Bronchial epithelial cell (primary cell): ENCODE measurements around the gene TTC32. TPM values are rescaled to one million over a fixed set of nuclear protein-coding genes. Genes with fewer than 3 reads are reported as not detected.

Experiments
- DNase-seq: peaks from one replicate; pipeline ENCODE4 v3.0.0-alpha.2; 2010; ENCODE audit warnings: low read depth
- FAIRE-seq: peaks from 2 replicates; lab custom pipeline; 2011; peaks lifted over from hg19 to GRCh38; lab: Jason Lieb, UNC
- H3K27me3 ChIP-seq: 2 replicates; pipeline ENCODE4 v1.5.1; 2011; ENCODE audit warnings: low read length; ENCODE audit not compliant: control insufficient read depth, insufficient read depth
- H3K36me3 ChIP-seq: 2 replicates; pipeline ENCODE4 v1.5.1; 2011; ENCODE audit warnings: low read length; ENCODE audit not compliant: control insufficient read depth, insufficient read depth
- H3K4me3 ChIP-seq: 2 replicates; pipeline ENCODE4 v1.5.1; 2011; ENCODE audit warnings: mild to moderate bottlenecking, low read depth, low read length, control low read depth
- total RNA-seq: library from RNA; depleted of rRNA; stranded (reverse); fragments of >200 nt; gene quantifications from 2 replicates; pipeline ENCODE4 v1.2.1, GENCODE V29; 2014
- TF ChIP-seq, protein P1 (sequence below): IDR thresholded peaks from 2 replicates; pipeline ENCODE4 v1.5.1; 2011; ENCODE audit warnings: mild to moderate bottlenecking, moderate library complexity, low read length, control low read depth, inconsistent platforms; ENCODE audit not compliant: insufficient read depth, severe bottlenecking

Gene TTC32
- total RNA-seq, 1 donor from 2014 or later = 4.2 TPM

DNA sequence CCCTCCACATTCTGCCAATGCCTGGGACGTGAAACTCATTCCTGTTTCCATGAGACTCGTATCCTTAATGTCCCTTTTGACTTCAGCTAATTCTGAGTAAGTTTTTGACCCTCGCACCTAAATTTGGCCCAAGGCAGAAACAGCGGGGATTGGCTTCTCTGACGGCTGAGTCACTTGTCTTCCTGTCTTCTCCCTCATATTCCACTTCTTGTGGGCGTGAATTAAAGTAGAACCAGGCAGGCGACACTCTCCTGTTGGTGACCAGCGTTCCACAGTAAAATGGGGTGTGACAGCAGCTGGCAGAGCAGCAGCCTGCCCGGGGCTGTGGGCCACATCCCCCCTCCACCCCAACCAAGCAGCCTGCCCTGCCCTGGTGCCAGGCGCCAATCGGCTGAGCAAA lies 15.5 kb downstream of the TTC32 start:
- DNase-seq (no peak), FAIRE-seq (no peak)
- Histone ChIP-seq H3K36me3 (no peaks in the 10 kb centered on the region), H3K4me3 (no peak overlapping the region), H3K27me3 (no peaks in the 10 kb centered on the region)
- TF ChIP-seq, protein P1, sequence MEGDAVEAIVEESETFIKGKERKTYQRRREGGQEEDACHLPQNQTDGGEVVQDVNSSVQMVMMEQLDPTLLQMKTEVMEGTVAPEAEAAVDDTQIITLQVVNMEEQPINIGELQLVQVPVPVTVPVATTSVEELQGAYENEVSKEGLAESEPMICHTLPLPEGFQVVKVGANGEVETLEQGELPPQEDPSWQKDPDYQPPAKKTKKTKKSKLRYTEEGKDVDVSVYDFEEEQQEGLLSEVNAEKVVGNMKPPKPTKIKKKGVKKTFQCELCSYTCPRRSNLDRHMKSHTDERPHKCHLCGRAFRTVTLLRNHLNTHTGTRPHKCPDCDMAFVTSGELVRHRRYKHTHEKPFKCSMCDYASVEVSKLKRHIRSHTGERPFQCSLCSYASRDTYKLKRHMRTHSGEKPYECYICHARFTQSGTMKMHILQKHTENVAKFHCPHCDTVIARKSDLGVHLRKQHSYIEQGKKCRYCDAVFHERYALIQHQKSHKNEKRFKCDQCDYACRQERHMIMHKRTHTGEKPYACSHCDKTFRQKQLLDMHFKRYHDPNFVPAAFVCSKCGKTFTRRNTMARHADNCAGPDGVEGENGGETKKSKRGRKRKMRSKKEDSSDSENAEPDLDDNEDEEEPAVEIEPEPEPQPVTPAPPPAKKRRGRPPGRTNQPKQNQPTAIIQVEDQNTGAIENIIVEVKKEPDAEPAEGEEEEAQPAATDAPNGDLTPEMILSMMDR = no peak

- Histone ChIP-seq H3K4me3 (no peak overlapping the region), H3K36me3 (no peaks in the 10 kb centered on the region), H3K27me3 (no peaks in the 10 kb centered on the region)
- FAIRE-seq (no peak), DNase-seq (no peak)
- TF ChIP-seq, protein P1 = no peak
These were observed 16.0 kb downstream of the TTC32 start for GRCh38 chr2:19885791-19886190.

- TF ChIP-seq, protein P1 = no peak
- no peak for DNase-seq
These were observed 17.6 kb downstream of the TTC32 start for GRCh38 chr2:19883971-19884720.

DNA sequence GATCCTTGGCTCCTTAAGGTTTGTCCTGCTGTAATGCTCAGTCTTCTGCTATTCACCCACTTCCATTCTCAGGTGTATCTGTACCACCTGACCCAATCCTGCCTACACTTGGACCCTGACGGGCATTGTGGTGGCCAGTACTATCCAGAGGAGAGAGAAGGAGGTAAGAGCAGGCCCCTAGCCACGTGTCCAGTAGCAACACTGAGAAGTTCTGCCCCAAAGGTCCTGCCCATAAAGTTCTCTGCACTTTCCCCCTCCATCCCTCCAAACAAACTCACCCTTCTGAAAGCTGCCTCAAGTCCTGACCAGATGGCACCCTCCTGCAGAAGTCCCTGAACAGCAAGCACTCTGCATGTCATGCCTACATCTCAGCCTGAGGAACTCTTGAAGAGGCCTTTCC lies 18.3 kb downstream of the TTC32 start:
- Histone ChIP-seq H3K4me3 (no peak overlapping the region), H3K27me3 (no peaks in the 10 kb centered on the region), H3K36me3 (no peaks in the 10 kb centered on the region)
- TF ChIP-seq, protein P1 = no peak
- peak; percentile 68 for FAIRE-seq
- no peak for DNase-seq

More at GRCh38 chr2:19883971-19884720, 17.6 kb downstream of the TTC32 start:
- Histone ChIP-seq H3K27me3 (no peaks in the 10 kb centered on the region), H3K36me3 (no peaks in the 10 kb centered on the region), H3K4me3 (no peak overlapping the region)
- no peak for FAIRE-seq

DNA sequence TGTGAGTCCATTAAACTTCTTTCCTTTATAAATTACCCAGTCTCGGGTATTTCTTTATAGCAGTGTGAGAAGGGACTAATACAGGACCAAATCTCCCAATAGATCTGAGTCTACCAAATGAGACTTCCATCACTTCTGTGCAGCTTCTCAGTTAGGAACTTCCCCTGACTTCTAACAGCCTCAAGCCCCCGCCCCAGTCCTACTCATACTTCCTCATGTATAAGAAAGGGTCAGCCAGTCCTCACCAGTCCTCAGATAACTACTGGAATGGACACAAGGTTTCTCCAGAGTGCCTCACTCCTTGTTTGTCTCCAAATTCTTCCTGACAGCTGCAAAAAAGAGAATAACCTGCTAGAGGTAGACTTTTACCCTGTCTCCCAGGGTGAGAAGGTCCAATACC lies 19.5 kb downstream of the TTC32 start:
- H3K36me3 ChIP-seq = no peaks in the 10 kb centered on the region
- H3K4me3 ChIP-seq = no peak overlapping the region
- FAIRE-seq = no peak
- TF ChIP-seq, protein P1 = no peak
- H3K27me3 ChIP-seq = no peaks in the 10 kb centered on the region
- no peak for DNase-seq

GRCh38 chr2:19881908-19882265 lies 19.9 kb downstream of the TTC32 start:
- no peaks in the 10 kb centered on the region for H3K36me3 ChIP-seq
- H3K27me3 ChIP-seq = no peaks in the 10 kb centered on the region
- TF ChIP-seq, protein P1 = no peak
- H3K4me3 ChIP-seq = no peak overlapping the region
- FAIRE-seq (no peak), DNase-seq (no peak)
